HG02938 (cell line): ENCODE measurements around the gene IMMP2L.

Experiments
- ATAC-seq: cut with Tn5 transposase; IDR thresholded peaks from one replicate; pipeline ENCODE4 v1.9.1; 2021; ENCODE audit warnings: mild to moderate bottlenecking, moderate library complexity; ENCODE audit not compliant: unreplicated experiment

Gene IMMP2L

DNA sequence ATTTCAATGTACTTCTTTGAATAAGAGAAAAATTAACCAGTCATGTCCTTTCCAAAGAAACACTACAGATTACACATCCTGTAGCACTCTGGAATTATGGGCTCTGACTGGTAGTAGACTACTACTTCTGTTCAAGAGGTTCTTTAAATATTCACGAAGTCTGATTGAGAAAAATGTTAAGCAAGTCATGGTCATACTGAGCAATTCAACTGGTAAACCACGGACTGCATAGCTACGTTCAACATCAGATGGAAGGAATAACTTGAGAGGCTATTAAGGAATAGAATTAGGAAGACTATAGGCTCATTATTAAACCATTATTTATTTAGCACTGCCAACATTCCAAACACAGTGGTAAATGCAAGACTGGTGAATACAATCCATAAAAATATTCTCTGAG, 160.8 kb downstream of the IMMP2L start:
- ATAC-seq, result no peak

DNA sequence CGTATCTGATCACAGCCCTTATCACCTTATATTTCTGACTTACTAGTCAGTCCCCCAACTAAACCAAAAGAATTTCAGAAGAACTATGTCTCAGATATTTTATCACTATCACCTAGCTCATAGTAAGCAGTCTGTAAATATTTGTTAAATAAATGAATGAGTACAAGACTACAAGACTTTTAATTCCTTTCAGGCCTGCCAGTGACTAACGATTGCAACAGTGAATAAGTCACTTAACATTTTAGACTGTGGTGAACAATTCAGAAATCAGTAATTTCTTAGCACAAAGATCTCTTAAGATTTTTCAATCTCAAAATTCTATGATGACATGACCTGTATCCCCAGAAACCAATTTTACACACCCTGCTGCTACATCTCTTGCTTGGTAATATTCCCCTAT, 162.2 kb downstream of the IMMP2L start:
- no peak for ATAC-seq

DNA sequence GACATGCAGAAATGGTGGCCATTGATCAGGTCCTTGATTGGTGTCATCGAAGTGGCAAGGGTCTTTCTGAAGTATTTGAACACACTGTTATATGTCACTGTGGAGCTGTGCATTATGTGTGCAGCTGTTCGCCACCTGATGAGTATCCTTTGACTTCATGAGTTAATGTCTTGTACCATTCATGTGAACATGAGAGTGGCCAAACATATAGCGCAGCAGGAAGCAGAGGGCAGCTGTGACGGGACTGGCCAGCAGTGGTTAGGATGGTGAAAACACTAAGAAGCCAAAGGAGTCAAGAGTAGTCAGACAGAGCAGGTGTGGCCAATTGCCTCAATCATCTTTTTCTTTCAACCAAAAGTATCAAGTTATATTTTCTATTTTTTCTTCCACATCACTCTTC, 167.4 kb downstream of the IMMP2L start:
- no peak for ATAC-seq

DNA sequence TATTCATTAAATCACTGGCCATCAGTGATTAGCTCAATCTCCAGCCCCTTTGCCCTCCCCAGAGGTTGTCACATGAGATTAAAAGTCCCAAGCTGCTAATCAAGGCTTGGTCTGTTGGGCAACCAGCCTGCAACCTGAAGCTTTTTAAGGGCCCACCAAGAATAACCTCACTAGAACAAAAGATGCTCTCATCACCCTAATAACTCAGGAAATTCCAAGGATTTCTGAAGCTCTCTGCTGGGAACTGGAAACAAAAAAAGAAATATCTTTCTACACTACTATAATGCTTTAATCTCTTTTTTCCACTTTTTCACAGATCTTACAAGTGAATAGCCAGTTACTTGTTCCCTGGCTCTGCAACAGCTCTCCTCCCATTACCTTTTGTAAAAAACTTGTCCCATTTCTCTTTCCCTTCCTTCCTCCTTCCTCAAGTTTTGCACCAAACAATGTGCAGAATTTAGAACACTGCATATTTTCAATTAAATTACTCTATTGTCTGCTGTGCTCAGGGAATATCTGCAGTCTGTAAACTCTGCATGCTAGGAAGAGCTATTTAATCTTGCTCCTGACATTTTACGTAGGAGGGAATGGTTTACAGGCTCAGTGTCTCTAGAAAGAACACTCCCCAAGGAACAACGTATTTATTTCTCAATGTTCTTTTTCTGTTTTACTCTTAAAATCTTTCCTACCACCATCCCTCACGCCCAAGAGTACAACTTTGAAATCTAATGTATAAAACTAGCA, 169.1 kb downstream of the IMMP2L start:
- no peak for ATAC-seq

DNA sequence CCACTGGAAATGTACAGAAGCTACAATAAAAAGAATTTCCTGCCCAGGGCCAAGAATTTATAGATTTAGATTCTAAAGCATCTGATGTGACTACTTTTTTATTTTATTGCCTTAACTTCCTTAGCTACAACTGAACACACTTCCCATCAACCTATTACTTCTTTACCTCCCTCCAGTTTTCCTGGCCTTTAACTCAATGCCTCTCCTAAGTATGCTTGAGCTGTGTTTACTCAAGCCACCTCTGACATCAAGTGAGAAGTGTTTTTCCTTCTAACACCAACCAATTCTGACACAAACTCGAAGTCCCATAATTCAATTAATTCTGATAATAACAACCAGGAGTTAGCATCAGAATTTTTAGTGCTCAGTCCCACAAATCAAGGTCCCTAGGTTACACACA, 170.0 kb downstream of the IMMP2L start:
- no peak for ATAC-seq

DNA sequence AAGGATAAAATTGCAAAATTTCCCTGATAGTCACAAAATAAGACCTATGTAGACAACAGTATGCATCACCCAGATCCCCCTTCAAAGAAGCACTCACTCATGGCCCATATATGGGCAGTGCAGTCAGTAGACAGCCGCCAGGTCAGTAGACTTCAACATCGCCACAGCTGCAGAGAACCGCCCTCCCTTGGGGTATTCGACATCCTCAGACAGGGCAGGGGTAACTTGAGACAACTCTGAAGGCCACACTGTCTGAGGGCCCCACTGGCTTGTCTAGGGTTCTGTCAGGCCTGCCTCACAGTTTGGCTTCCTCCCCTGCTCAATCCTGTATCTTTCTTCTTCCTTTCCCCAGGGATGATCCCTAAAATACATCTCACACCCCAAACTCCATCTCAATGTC, 172.3 kb downstream of the IMMP2L start:
- no peak for ATAC-seq

DNA sequence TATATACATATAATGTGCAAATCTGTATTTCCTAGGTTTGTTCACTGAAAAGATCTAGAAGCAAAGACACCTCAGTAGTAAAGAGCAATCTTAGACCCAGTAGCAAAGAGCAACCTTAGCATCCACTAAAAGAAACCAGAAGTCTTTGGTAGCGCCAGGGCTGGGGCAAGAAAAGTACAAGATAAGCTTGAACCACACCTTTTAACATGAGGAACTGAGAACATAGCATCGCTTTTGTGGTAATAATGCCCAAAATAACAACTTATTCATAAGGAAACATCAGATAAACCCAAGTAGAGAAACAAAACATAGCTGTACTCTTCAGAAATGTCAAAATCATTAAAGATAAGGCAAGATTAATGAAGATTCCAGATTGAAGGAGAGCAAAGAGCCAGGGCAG, 173.4 kb downstream of the IMMP2L start:
- peak; percentile 90 for ATAC-seq

DNA sequence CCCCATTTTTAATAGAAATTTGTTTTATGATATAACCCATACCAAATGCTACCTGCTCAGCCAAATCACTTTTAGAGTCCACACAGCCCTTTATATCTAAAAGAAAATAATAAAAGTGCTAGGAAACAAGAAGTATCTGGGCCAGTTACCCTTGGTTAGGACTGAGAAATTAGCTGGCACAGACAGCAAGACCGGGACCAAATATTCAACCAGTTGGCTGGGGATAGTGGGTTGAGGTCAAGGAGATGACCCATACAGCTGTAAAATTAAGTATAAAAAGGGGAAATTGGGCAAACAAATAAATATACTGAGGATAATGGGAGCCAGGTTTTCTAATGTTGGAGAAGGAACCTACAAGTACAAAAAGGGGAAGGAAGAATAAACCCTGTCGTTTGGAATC, 174.3 kb downstream of the IMMP2L start:
- no peak for ATAC-seq

DNA sequence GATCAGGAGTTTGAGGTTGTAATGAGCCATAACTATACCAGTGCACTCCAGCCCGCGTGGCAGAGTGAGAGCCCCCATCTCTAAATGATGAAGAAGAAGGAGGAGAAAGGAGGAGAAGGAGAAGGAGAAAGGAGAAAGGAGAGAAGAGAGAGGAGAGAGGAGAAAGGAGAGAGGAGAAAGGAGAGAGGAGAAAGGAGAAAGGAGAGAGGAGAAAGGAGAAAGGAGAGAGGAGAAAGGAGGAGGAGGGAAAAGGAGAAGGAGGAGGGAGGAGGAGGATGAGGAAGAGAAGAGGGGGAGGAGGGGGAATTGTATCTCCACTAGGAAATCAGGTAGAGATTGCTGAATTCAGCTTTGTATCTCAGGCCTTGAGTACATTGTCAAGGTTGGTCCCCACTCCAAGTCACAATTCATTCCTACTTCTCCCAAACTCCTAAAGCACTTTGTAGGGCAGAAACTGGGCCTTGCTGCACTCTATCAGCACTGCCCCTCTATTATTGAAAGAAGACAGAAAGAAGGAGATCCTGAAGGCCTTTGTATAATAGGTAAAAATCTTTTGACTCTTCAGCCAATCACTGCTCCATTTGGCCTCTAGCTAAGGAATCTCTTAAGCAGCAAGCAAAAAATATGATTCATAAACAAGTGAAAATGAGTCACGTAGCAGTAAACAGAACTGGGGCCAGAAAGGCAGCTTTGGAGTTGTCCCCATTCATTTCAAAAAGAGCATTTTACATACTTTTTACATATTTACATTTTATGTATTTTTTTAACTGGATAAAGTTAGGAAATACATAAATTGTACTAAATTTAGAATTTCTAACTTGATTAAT, 178.0 kb downstream of the IMMP2L start:
- ATAC-seq, result no peak

DNA sequence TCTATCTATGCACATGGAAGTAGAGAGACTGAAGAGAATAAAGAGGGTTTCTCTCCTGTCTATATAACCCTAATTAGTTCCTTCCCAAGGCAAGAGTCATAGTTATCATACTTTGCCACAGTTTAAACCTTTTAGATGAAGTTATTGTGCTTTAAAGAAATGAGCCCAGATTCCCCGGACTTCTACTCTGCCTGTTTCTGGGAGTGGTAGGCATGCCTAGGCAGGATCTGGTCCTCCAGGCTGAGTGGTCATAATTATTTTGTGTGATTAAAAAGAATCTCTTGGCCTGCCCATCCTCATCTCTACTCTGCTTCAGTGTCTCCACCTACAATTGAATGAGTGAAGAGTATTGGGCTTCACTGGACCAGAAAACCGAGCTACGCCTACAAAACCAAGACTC, 179.2 kb downstream of the IMMP2L start:
- ATAC-seq, result no peak

DNA sequence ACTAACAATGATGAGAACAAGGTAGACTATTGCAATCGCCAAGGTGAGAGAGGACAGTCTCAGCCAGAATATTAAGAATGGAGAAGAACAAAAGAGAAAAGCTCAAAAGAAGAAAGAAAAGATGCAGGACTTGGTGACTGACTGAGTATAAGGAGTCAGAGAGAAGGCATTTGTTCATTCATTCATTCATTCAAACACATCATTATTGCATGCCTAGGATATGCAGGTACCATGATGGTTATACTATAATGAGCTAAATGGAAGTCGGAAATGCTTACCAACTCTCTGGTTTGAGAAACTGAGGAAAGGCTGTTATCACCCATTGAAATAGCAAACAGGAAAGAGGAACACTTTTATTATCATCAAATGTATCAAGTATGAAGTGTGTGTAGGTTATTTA, 180.7 kb downstream of the IMMP2L start:
- ATAC-seq, result no peak

DNA sequence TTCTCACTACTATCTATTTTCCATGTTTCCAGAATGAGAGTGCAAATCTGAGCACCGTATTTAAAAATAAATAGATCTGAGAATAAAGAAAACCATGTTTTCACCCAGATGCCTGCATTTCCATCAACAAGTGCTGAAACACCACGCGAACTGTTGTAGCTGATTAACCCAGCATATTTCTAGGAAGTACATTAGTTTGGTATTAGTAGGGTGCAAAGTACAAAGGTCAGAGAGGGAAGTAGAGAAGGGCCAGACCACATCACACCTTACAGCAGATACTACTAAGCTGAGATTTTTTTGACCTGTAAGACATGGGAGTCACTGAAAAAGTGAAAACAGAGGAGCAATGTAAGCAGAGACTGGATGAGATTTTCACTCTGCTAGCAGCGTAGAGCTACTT, 181.3 kb downstream of the IMMP2L start:
- ATAC-seq, result no peak

DNA sequence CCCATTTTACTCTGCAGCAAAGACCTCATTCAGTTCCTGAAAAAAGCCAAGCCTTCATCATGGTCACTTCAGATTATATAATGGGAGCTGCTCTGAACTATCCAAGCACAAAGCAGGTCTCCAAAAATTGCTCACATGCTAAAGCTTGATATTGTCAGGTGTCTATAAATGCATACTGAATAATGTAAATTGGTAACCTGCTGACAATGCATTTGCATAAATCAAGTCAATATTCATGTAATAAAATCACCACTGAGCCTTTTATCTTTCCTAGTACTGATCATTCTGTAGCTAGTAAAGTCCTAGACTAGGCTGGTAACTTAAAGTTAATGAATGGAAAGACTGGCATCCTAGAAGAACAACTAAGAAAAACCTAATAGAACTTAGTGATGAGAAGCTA, 188.3 kb downstream of the IMMP2L start:
- no peak for ATAC-seq

DNA sequence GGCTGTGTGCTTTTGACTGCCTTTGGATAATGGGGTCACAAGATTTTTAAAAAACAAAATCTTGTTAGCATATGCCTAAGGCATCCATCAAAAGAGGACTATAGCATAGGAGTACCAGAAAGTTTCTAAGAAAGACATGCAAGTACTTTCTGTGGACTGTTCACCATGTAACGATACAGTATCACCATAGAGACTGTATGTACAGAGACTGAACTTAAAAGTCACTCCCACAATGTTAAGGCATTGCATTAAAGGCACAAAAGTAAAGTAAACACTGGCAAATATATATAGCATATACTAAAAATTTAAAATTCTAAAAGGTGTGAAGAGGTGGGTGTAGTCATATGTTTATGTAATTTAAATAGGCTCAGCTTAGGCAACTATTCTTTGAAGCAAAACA, 190.9 kb downstream of the IMMP2L start:
- no peak for ATAC-seq

DNA sequence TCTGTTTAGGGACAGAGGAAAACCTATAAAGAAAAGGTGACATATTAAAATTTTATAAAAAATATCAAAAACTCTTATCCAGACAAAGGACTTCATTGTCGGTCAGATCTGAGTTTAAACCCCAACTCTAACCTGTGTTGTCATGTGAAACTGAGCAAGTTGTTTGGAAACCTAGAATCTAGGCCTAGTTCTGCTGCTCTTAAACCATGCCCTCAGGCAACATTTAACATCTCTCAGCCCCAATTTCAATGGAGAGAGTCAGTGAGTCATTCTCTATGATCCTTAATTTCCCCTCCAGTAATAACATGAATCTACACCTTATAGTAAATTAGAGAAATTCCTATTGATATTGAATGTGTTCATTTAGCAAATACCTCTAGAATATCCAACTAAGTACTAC, 192.3 kb downstream of the IMMP2L start:
- ATAC-seq, result no peak

DNA sequence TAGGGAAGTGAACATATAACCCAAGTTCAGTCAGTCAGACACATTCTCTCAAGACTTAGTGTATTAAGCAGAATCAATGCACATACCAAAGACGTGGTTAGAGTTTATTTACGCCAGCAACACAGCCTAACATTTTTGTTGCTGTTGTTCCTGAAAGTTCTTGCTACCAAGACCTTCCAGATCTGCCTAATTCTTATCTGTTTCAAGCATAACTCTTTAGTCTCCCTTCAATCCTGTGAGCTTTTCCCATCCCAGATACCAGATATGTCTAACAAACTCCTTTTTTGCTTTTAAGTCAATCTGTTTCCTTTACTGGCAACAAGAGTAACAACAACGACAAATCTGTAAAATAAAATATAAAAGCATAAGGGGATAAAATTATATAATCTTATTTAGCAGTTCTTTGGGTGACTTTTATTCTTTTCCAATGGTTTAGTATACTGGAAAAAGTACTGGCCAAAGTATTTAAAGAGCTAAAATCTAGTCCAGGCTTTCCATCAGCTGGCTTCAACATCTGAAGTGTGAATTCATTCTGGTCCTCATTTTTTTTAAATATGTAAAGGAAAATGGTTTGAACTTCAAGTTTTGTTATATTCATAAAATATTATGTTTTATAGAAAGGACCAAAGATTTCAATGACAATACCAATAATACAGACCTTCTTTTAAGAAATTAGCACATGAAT, 193.8 kb downstream of the IMMP2L start:
- no peak for ATAC-seq

DNA sequence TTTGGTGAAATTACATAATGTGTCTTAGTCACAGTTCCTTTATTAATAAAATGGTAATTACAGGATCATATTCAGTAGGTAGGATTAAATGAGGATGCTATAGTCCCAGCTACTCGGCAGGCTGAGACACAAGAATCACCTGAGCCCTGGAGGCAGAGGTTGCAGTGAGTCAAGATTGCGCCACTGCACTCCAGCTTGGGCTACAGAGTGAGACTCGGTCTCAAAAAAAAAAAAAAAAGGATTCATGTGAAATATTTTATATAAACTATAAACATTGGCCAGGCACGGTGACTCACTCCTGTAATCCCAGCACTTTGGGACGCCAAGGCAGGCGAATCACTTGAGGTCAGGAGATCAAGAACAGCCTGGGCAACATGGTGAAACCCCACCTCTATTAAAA, 197.9 kb downstream of the IMMP2L start:
- ATAC-seq, result no peak

DNA sequence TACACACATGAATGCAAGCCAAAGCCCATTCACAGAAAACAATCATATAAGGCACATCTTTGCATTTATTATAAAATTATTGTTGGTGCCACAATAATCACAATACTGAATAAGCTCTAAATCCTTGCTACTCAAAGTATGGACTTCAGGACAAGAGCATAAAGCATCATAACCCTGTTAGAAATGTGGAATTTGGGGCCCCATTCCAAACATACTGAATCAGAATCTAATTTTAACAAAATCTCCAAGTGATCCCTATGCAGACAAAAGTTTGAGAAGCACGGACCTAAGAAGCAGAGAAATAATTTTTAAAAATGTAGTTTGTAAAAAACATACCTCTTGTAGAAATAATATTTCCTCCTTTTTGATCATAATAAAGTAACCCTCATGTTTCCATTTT, 199.2 kb downstream of the IMMP2L start:
- no peak for ATAC-seq

DNA sequence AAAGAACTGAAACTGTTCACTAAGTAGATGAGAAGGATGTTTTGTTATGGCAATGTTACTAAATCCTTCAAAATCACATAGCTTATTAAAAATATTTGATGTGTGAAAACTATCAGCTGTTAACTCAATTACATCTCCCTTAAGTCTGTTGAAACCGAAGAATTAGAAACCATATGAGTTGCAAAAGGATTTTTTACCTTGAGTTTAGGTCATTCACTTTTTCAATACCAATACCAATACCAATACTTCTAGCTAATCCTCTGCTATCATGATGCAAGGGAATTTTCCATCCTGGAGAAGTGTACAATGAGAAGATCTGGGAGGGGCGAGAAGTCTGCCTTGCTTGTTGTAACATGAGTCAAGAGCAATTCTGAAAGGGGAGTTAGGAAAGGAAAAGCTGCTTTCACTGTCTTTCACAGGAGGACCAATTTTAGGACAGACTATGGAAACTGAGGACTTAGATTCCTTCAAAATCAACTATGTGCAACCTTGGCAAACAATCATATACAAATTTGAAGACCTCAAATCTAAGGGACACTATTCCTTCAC, 199.7 kb downstream of the IMMP2L start:
- ATAC-seq, result no peak

DNA sequence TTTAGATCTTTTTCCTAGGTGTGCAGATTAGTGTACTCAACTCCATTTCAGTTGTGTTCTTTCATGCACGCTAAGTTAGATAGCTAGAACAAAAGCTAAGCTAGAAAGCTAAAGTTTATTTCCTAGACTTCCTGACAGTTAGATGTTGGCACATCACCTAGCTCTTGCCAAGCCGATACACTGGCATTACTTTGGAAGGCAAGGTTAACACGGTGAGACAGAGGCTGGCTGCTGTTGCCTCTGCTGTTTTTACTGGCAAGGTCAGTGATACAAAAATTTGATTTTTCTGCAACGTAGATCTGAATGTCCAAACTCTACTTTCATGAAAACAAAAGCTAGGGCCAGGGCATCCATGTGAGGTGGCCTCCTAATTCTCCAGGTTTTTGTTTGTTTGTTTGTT, 203.4 kb downstream of the IMMP2L start:
- ATAC-seq, result no peak

DNA sequence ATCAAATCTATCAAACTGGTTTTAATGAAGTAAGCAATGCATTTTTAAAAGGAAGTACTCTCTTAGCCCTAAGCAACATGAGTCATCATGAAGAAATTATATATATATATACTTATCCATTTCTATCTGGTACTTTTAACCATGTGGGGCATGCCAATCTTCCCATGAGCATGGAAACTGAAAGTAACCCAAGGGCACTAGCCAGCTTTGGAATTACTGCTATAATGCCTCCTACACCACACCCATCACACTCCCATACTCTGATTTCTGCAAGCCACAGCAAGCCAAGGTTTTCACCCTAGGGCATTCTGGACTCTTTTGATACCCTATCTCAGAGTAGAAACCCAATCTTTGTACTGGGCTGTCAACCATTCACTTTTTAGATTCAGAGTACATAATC, 204.6 kb downstream of the IMMP2L start:
- no peak for ATAC-seq

DNA sequence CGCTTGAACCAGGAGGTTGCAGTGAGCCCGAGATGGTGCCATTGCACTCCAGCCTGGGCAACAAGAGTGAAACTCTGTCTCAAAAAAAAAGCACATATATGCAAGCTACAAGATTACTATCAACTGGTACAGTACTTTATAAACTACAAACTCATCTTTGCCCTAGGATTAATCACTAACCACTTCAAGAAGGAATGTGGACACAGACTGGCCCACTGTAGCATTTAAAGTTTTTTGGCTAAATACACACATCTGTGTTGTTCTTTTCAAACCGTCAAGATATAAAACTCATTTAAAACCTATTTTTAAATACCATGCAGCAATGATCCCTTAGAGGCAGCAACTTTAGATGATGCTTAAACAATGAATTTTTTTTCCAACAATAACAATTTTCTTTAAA, 205.4 kb downstream of the IMMP2L start:
- no peak for ATAC-seq
